Spleen (tissue), 7 donors: ENCODE results near the gene KLHDC9.

Experiments used
- POLR2A ChIP-seq, 3 donors: fragments of 450-650 bp; IDR thresholded peaks; one replicate each; pipeline ENCODE4 v1.5.1; 2017; ENCODE audit warnings: antibody characterized with exemption in 3 of 3, mild to moderate bottlenecking in 1 of 3
- POLR2AphosphoS5 ChIP-seq, 3 donors: sonication (generic); formaldehyde crosslinking; IDR thresholded peaks; one replicate each; pipeline ENCODE4 v1.5.1; 2017; ENCODE audit warnings: antibody characterized with exemption in 3 of 3
- TF ChIP-seq, protein P1 (sequence below), 11 experiments: fragments of 200-600 bp in 7 of 11; fragments of 450-650 bp in 4 of 11; sonication (generic) in 4 of 11; IDR thresholded peaks in 8 of 11; conservative IDR thresholded peaks in 3 of 11; 1 replicate in 7 of 11; 2 replicates in 4 of 11; pipeline versions ENCODE4 v1.4.0 to v1.8.0; 2016 to 2021; ENCODE audit warnings: antibody characterized with exemption in 11 of 11, inconsistent platforms in 4 of 11, mild to moderate bottlenecking in 1 of 11
- donor health status: DM: no; HTN: no; CAD: no; lungs with moderate emphysema.
- donor health status: DM: no; HTN: no; CAD: no.
- donor health status: DM: no; HTN: no; CAD: no.

GRCh38 chr1:161131523-161132409 lies 33.6 kb downstream of the KLHDC9 start:
- TF ChIP-seq, protein P1, sequence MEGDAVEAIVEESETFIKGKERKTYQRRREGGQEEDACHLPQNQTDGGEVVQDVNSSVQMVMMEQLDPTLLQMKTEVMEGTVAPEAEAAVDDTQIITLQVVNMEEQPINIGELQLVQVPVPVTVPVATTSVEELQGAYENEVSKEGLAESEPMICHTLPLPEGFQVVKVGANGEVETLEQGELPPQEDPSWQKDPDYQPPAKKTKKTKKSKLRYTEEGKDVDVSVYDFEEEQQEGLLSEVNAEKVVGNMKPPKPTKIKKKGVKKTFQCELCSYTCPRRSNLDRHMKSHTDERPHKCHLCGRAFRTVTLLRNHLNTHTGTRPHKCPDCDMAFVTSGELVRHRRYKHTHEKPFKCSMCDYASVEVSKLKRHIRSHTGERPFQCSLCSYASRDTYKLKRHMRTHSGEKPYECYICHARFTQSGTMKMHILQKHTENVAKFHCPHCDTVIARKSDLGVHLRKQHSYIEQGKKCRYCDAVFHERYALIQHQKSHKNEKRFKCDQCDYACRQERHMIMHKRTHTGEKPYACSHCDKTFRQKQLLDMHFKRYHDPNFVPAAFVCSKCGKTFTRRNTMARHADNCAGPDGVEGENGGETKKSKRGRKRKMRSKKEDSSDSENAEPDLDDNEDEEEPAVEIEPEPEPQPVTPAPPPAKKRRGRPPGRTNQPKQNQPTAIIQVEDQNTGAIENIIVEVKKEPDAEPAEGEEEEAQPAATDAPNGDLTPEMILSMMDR (IDR thresholded peaks at IDR 0.05 in 8 of 11, conservative IDR thresholded peaks at IDR 0.05 in 3 of 11): no peak
- no peak for TF ChIP-seq POLR2A (IDR thresholded peaks at IDR 0.05)
- TF ChIP-seq POLR2AphosphoS5 (IDR thresholded peaks at IDR 0.05): no peak
